Natural killer cell (primary cell): ENCODE results near the gene TBC1D17. TPM values are rescaled to one million over a fixed set of nuclear protein-coding genes. Genes with fewer than 3 reads are reported as not detected.

Experiments
- ATAC-seq, 3 donors: fragments of 150-1000 bp in 2 of 3; fragments of 200-7000 bp in 1 of 3; cut with Tn5 transposase; 1 replicate in 1 of 3; 2 replicates in 2 of 3; pipeline ENCODE4 v1.10.0; 2021; ENCODE audit warnings: mild to moderate bottlenecking in 2 of 3, moderate library complexity in 2 of 3
- DNase-seq, 2 donors: peaks; one replicate each; pipeline versions ENCODE4 v3.0.0 to v3.0.0-alpha.2; 2013 to 2021; ENCODE audit warnings: mixed read lengths in 1 of 2
- H3K27ac ChIP-seq: one replicate; pipeline ENCODE4 v1.5.1; 2013; ENCODE audit warnings: mild to moderate bottlenecking, low read length
- H3K27me3 ChIP-seq: one replicate; pipeline ENCODE4 v1.6.1; 2013; ENCODE audit warnings: low read length; ENCODE audit not compliant: control insufficient read depth, insufficient read depth
- H3K36me3 ChIP-seq: one replicate; pipeline ENCODE4 v1.6.1; 2013; ENCODE audit warnings: low read length; ENCODE audit not compliant: control insufficient read depth, insufficient read depth
- H3K4me1 ChIP-seq: one replicate; pipeline ENCODE4 v1.6.1; 2013; ENCODE audit warnings: low read length; ENCODE audit not compliant: control insufficient read depth, insufficient read depth
- H3K4me3 ChIP-seq: one replicate; pipeline ENCODE4 v1.5.1; 2013; ENCODE audit warnings: low read length
- H3K9me3 ChIP-seq: one replicate; pipeline ENCODE4 v1.6.1; 2013; ENCODE audit warnings: low read length; ENCODE audit not compliant: control insufficient read depth, insufficient read depth
- H3K27ac Mint-ChIP-seq, 2 donors: one replicate each; pipeline ENCODE4 v1.8.0; 2022; ENCODE audit warnings: mild to moderate bottlenecking in 2 of 2, mixed read lengths in 2 of 2, moderate library complexity in 1 of 2
- H3K27me3 Mint-ChIP-seq, 2 donors: one replicate each; pipeline ENCODE4 v1.8.0; 2022; ENCODE audit warnings: low read depth in 2 of 2, mixed read lengths in 2 of 2
- H3K36me3 Mint-ChIP-seq: one replicate; pipeline ENCODE4 v1.8.0; 2022; ENCODE audit warnings: mixed read lengths
- H3K4me1 Mint-ChIP-seq, 2 donors: one replicate each; pipeline ENCODE4 v1.8.0; 2022; ENCODE audit warnings: mixed read lengths in 2 of 2
- H3K4me3 Mint-ChIP-seq: one replicate; pipeline ENCODE4 v1.8.0; 2022; ENCODE audit warnings: mild to moderate bottlenecking, moderate library complexity, mixed read lengths
- H3K9me3 Mint-ChIP-seq, 2 donors: one replicate each; pipeline ENCODE4 v1.8.0; 2022; ENCODE audit warnings: mixed read lengths in 2 of 2
- WGBS: methylation state at CpG from one replicate; pipeline ENCODE4 v1.1.7; 2013; ENCODE audit warnings: missing lambda C conversion rate; ENCODE audit not compliant: insufficient coverage; 5-methylcytosine and 5-hydroxymethylcytosine counted together
- intact Hi-C: fragments of 100-400 bp; cut with micrococcal nuclease; formaldehyde crosslinking; loops from one replicate; pipeline ENCODE4 v1.14.2; 2022
- total RNA-seq, 4 donors: library from RNA; stranded (reverse); fragments of 120-200 nt in 1 of 4; gene quantifications; one replicate each; pipeline versions ENCODE4 v1.2.3 to v1.2.4, GENCODE V29; 2013 to 2022
- TF ChIP-seq, protein P1 (sequence below): fragments of 200-600 bp; IDR thresholded peaks from one replicate; pipeline ENCODE4 v1.8.0; 2022; ENCODE audit warnings: antibody characterized with exemption

TBC1D17 gene
- total RNA-seq, 3 donors from 2014 or later (not counting 1 experiment from before 2014, with no cell fraction given): 45.8 to 59.7 (median 54.4) TPM

GRCh38 chr19:49881186-49881585, 3.7 kb downstream of the TBC1D17 start:
- no peak for ATAC-seq
- no peaks in the 10 kb centered on the region for H3K9me3 Mint-ChIP-seq
- Histone ChIP-seq H3K27ac (no peak overlapping the region), H3K36me3 (peaks cover 53% of the 10 kb centered on the region), H3K9me3 (no peaks in the 10 kb centered on the region), H3K27me3 (no peaks in the 10 kb centered on the region), H3K4me3 (no peak overlapping the region), H3K4me1 (peaks cover 10% of the 10 kb centered on the region)
- no peak overlapping the region for H3K27ac Mint-ChIP-seq
- no peaks in the 10 kb centered on the region for H3K36me3 Mint-ChIP-seq
- intact Hi-C loops: no loop called here
- no peaks in the 10 kb centered on the region for H3K27me3 Mint-ChIP-seq
- no peak overlapping the region for H3K4me3 Mint-ChIP-seq
- DNase-seq: no peak
- H3K4me1 Mint-ChIP-seq: peaks cover 12 to 17% of the 10 kb centered on the region in 2 donors
- TF ChIP-seq, protein P1, sequence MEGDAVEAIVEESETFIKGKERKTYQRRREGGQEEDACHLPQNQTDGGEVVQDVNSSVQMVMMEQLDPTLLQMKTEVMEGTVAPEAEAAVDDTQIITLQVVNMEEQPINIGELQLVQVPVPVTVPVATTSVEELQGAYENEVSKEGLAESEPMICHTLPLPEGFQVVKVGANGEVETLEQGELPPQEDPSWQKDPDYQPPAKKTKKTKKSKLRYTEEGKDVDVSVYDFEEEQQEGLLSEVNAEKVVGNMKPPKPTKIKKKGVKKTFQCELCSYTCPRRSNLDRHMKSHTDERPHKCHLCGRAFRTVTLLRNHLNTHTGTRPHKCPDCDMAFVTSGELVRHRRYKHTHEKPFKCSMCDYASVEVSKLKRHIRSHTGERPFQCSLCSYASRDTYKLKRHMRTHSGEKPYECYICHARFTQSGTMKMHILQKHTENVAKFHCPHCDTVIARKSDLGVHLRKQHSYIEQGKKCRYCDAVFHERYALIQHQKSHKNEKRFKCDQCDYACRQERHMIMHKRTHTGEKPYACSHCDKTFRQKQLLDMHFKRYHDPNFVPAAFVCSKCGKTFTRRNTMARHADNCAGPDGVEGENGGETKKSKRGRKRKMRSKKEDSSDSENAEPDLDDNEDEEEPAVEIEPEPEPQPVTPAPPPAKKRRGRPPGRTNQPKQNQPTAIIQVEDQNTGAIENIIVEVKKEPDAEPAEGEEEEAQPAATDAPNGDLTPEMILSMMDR: no peak
- WGBS: 97% methylated on average over 16 of the region's 17 CpGs

- H3K4me1 Mint-ChIP-seq: peaks cover 12 to 17% of the 10 kb centered on the region in 2 donors
- H3K4me3 Mint-ChIP-seq: no peak overlapping the region
- DNase-seq: no peak
- 96% methylated on average over 31 of the region's 31 CpGs for WGBS
- Histone ChIP-seq H3K9me3 (no peaks in the 10 kb centered on the region), H3K27ac (no peak overlapping the region), H3K36me3 (peaks cover 53% of the 10 kb centered on the region), H3K4me1 (peaks cover 10% of the 10 kb centered on the region), H3K4me3 (no peak overlapping the region), H3K27me3 (no peaks in the 10 kb centered on the region)
- intact Hi-C loops: no loop called here
- ATAC-seq: no peak
- TF ChIP-seq, protein P1: no peak
- H3K27me3 Mint-ChIP-seq: no peaks in the 10 kb centered on the region
- H3K27ac Mint-ChIP-seq: no peak overlapping the region
- no peaks in the 10 kb centered on the region for H3K36me3 Mint-ChIP-seq
- no peaks in the 10 kb centered on the region for H3K9me3 Mint-ChIP-seq
Measured at GRCh38 chr19:49881672-49882394, 4.3 kb downstream of the TBC1D17 start.

DNA sequence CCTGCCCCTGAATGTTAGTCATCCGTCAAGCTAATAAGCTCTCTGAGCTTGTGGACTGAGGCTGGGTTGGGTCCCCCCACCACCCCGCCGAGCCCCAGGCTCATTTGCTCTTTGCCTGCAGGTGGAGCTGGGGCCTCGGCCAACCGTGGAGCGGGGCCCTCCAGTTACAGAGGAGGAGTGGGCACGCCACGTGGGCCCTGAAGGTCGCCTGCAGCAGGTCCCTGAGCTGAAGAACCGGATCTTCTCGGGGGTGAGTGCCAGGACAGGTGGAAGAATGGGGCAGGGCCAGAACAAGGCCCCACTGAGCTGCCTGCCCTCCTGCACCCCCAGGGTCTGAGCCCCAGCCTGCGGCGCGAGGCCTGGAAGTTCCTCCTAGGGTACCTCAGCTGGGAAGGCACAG, 5.1 kb downstream of the TBC1D17 start:
- no peak overlapping the region for H3K27ac Mint-ChIP-seq
- Histone ChIP-seq H3K4me3 (no peak overlapping the region), H3K4me1 (peaks cover 10% of the 10 kb centered on the region), H3K27ac (no peak overlapping the region), H3K9me3 (no peaks in the 10 kb centered on the region), H3K36me3 (peaks cover 53% of the 10 kb centered on the region), H3K27me3 (no peaks in the 10 kb centered on the region)
- DNase-seq (no peak), ATAC-seq (no peak)
- TF ChIP-seq, protein P1: no peak
- H3K4me3 Mint-ChIP-seq: no peak overlapping the region
- intact Hi-C loops: no loop called here
- no peaks in the 10 kb centered on the region for H3K36me3 Mint-ChIP-seq
- peaks cover 12 to 17% of the 10 kb centered on the region in 2 donors for H3K4me1 Mint-ChIP-seq
- no peaks in the 10 kb centered on the region for H3K27me3 Mint-ChIP-seq
- no peaks in the 10 kb centered on the region for H3K9me3 Mint-ChIP-seq
- WGBS: 96% methylated on average over 14 of the region's 14 CpGs

DNA sequence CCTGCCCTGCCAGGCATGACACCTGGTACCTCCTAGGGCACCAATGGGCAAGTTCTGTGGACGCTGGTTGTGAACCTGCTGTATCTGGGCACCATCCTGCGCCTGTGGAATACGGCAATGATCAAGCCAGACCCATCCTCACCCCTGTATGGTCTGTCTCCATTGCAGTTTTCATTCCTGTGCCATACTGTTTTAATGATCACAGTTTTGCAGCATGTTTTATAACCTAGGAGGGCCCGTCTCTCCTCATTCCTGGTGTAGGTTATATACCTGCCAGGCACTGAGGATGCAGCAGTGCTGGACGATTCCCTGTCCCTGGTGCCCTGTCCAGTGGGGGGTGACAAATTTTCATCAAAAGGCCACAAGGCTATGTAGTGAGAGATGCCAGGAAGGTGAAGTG, 5.6 kb downstream of the TBC1D17 start:
- no peak overlapping the region for H3K4me3 Mint-ChIP-seq
- ATAC-seq (no peak), DNase-seq (no peak)
- H3K4me3 ChIP-seq: no peak overlapping the region
- no peaks in the 10 kb centered on the region for H3K36me3 Mint-ChIP-seq
- H3K27me3 Mint-ChIP-seq: no peaks in the 10 kb centered on the region
- peaks cover 53% of the 10 kb centered on the region for H3K36me3 ChIP-seq
- H3K27me3 ChIP-seq: no peaks in the 10 kb centered on the region
- intact Hi-C loops: no loop called here
- H3K4me1 Mint-ChIP-seq: peaks cover 10 to 13% of the 10 kb centered on the region in 2 donors
- no peak overlapping the region for H3K27ac Mint-ChIP-seq
- TF ChIP-seq, protein P1: no peak
- no peaks in the 10 kb centered on the region for H3K9me3 ChIP-seq
- H3K27ac ChIP-seq: no peak overlapping the region
- 97% methylated on average over 5 of the region's 5 CpGs for WGBS
- peaks cover 8% of the 10 kb centered on the region for H3K4me1 ChIP-seq
- H3K9me3 Mint-ChIP-seq: no peaks in the 10 kb centered on the region
